HepG2 (cell line): Measurements from ENCODE around the gene TMEM200C. TPM values are rescaled to one million over a fixed set of nuclear protein-coding genes. Genes with fewer than 3 reads are reported as not detected.

ENCODE experiments used
- ATF4 ChIP-seq, 2 experiments: fragments of 450-650 bp in 1 of 2; sonication (generic) in 1 of 2; formaldehyde crosslinking; IDR thresholded peaks; 2 replicates each; pipeline versions ENCODE4 v1.5.0 to v1.8.0; 2020 to 2022; ENCODE audit warnings: mild to moderate bottlenecking in 1 of 2, missing genetic modification reagents in 1 of 2
- BCL6 ChIP-seq: IDR thresholded peaks from 2 replicates; pipeline ENCODE4 v1.6.1; 2016; ENCODE audit warnings: missing genetic modification reagents, missing compliant biosample characterization
- FIP1L1 ChIP-seq: fragments of 200-400 bp; formaldehyde crosslinking; IDR thresholded peaks from 2 replicates; pipeline ENCODE4 v1.6.1; 2018; ENCODE audit warnings: low read depth, mild to moderate bottlenecking, low read length, moderate library complexity, borderline replicate concordance; ENCODE audit not compliant: insufficient read depth
- FOXA3 ChIP-seq: IDR thresholded peaks from 2 replicates; pipeline ENCODE4 v1.6.1; 2016; ENCODE audit warnings: missing genetic modification reagents, missing compliant biosample characterization
- GPBP1L1 ChIP-seq: sonication (generic); formaldehyde crosslinking; IDR thresholded peaks from 2 replicates; pipeline ENCODE4 v1.5.0; 2020; ENCODE audit warnings: mild to moderate bottlenecking, missing genetic modification reagents
- HMG20A ChIP-seq: IDR thresholded peaks from 2 replicates; pipeline ENCODE4 v1.6.1; 2016; ENCODE audit warnings: borderline replicate concordance
- PAF1 ChIP-seq: IDR thresholded peaks from 2 replicates; pipeline ENCODE4 v1.6.1; 2016; ENCODE audit warnings: missing genetic modification reagents, missing compliant biosample characterization
- PHB2 ChIP-seq: fragments of 450-650 bp; IDR thresholded peaks from 2 replicates; pipeline ENCODE4 v1.6.1; 2018; ENCODE audit not compliant: partially characterized antibody
- PHF21A ChIP-seq: sonication (generic); formaldehyde crosslinking; IDR thresholded peaks from 2 replicates; pipeline ENCODE4 v1.5.0; 2020; ENCODE audit warnings: mild to moderate bottlenecking, missing genetic modification reagents
- PITX1 ChIP-seq: sonication (generic); formaldehyde crosslinking; IDR thresholded peaks from 2 replicates; pipeline ENCODE4 v1.5.1; 2020; ENCODE audit warnings: mild to moderate bottlenecking, missing genetic modification reagents
- PRPF4 ChIP-seq: fragments of 200-400 bp; formaldehyde crosslinking; IDR thresholded peaks from 2 replicates; pipeline ENCODE4 v1.6.1; 2016; ENCODE audit warnings: low read length, low read depth; ENCODE audit not compliant: poor library complexity, severe bottlenecking
- RBM22 ChIP-seq: fragments of 200-400 bp; formaldehyde crosslinking; optimal IDR thresholded peaks from 2 replicates; pipeline ENCODE3; 2017; ENCODE audit warnings: mild to moderate bottlenecking, low read length, moderate library complexity
- SNRNP70 ChIP-seq: fragments of 200-400 bp; formaldehyde crosslinking; IDR thresholded peaks from 2 replicates; pipeline ENCODE4 v1.6.1; 2017; ENCODE audit warnings: mild to moderate bottlenecking, low read depth, low read length, moderate library complexity
- SOX13 ChIP-seq, 3 experiments: fragments of 450-650 bp in 1 of 3; sonication (generic) in 1 of 3; formaldehyde crosslinking in 1 of 3; IDR thresholded peaks in 2 of 3; conservative IDR thresholded peaks in 1 of 3; 2 replicates each; pipeline versions ENCODE4 v1.5.0 to v1.6.1; 2016 to 2020; ENCODE audit warnings: antibody characterized with exemption in 1 of 3, mild to moderate bottlenecking in 1 of 3, missing compliant biosample characterization in 1 of 3, missing genetic modification reagents in 1 of 3, moderate library complexity in 1 of 3
- SOX6 ChIP-seq, 2 experiments: fragments of 450-650 bp in 1 of 2; sonication (generic) in 1 of 2; formaldehyde crosslinking in 1 of 2; IDR thresholded peaks; 2 replicates each; pipeline versions ENCODE4 v1.4.0 to v1.6.1; 2017 to 2020; ENCODE audit warnings: antibody characterized with exemption in 1 of 2, mild to moderate bottlenecking in 1 of 2, missing genetic modification reagents in 1 of 2
- SRF ChIP-seq: IDR thresholded peaks from 2 replicates; pipeline ENCODE4 v1.6.1; 2011; ENCODE audit warnings: mild to moderate bottlenecking, low read depth, low read length, moderate library complexity
- TSC22D2 ChIP-seq: sonication (generic); formaldehyde crosslinking; IDR thresholded peaks from 2 replicates; pipeline ENCODE4 v1.5.1; 2020; ENCODE audit warnings: missing genetic modification reagents, mild to moderate bottlenecking, borderline replicate concordance
- ZEB1 ChIP-seq: IDR thresholded peaks from 2 replicates; pipeline ENCODE4 v1.6.1; 2012; ENCODE audit warnings: mild to moderate bottlenecking, low read depth, inconsistent platforms; ENCODE audit not compliant: insufficient replicate concordance
- ZNF18 ChIP-seq: sonication (generic); formaldehyde crosslinking; IDR thresholded peaks from 2 replicates; pipeline ENCODE4 v1.8.0; 2022; ENCODE audit warnings: mild to moderate bottlenecking, missing genetic modification reagents; ENCODE audit not compliant: insufficient replicate concordance
- ZNF317 ChIP-seq: sonication (generic); formaldehyde crosslinking; IDR thresholded peaks from 2 replicates; pipeline ENCODE4 v1.5.0; 2020; ENCODE audit warnings: mild to moderate bottlenecking, missing genetic modification reagents
- ZNF484 ChIP-seq: sonication (generic); formaldehyde crosslinking; IDR thresholded peaks from 2 replicates; pipeline ENCODE4 v1.5.1; 2020; ENCODE audit warnings: mild to moderate bottlenecking, low read depth, missing genetic modification reagents, borderline replicate concordance
- ZNF513 ChIP-seq: sonication (generic); formaldehyde crosslinking; conservative IDR thresholded peaks from 2 replicates; pipeline ENCODE4 v1.5.0; 2020; ENCODE audit warnings: missing genetic modification reagents
- ZNF644 ChIP-seq: IDR thresholded peaks from 2 replicates; pipeline ENCODE4 v1.6.1; 2016; ENCODE audit warnings: low read depth
- ZNF879 ChIP-seq: sonication (generic); formaldehyde crosslinking; IDR thresholded peaks from 2 replicates; pipeline ENCODE4 v1.8.1; 2023; ENCODE audit warnings: missing genetic modification reagents
- ZSCAN22 ChIP-seq: sonication (generic); formaldehyde crosslinking; IDR thresholded peaks from 2 replicates; pipeline ENCODE4 v1.4.0; 2020; ENCODE audit warnings: mild to moderate bottlenecking, missing genetic modification reagents
- ZSCAN29 ChIP-seq: sonication (generic); formaldehyde crosslinking; conservative IDR thresholded peaks from 2 replicates; pipeline ENCODE4 v1.4.0; 2020; ENCODE audit warnings: mild to moderate bottlenecking, missing genetic modification reagents
- polyA plus RNA-seq, 8 experiments: library from polyadenylated mRNA; depleted of rRNA in 3 of 8; stranded (reverse) in 7 of 8; unstranded in 1 of 8; fragments of >200 nt; fragmentation: Illumina TruSeq in 4 of 8; extraction: Trizol in 4 of 8; gene quantifications; 2 replicates each; pipeline versions ENCODE4 v1.2.1 to v1.2.3, GENCODE V29; 2011 to 2016; ENCODE audit warnings: low read depth in 4 of 8, missing spikeins in 1 of 8, mixed read lengths in 1 of 8; ENCODE audit not compliant: insufficient read depth in 1 of 8
- total RNA-seq, 5 experiments: library from RNA; depleted of rRNA; stranded (reverse); fragments of >200 nt; fragmentation: Illumina TruSeq; extraction: Trizol; gene quantifications; 2 replicates each; pipeline ENCODE4 v1.2.3, GENCODE V29; 2016; ENCODE audit warnings: low read depth in 1 of 5

The TMEM200C gene
- total and polyA plus RNA-seq, 2 of the 13 experiments (the other 11 are each of a cell fraction or from before 2014, with no cell fraction given): 0.04 TPM; not detected in 1

- TF ChIP-seq SOX6 (IDR thresholded peaks at IDR 0.05): no peak
- peak; percentile 21; the same call in 1 of the 2 replicates for TF ChIP-seq SOX6 (CRISPR knock-in tag; IDR thresholded peaks at IDR 0.05)
- TF ChIP-seq ZSCAN29 (CRISPR knock-in tag): no peak
- TF ChIP-seq ZNF513 (CRISPR knock-in tag): no peak
- TF ChIP-seq SNRNP70: no peak
- no peak for TF ChIP-seq SRF
- no peak for TF ChIP-seq PRPF4
- no peak for TF ChIP-seq GPBP1L1 (CRISPR knock-in tag)
- no peak for TF ChIP-seq SOX13 (IDR thresholded peaks at IDR 0.05)
- peak in 1 of 2 experiments; percentile 54; a peak in 2 of 4 replicates for TF ChIP-seq SOX13 (CRISPR knock-in tag; conservative IDR thresholded peaks at IDR 0.05 in 1 of 2, IDR thresholded peaks at IDR 0.05 in 1 of 2)
- 0 out of 4 replicates have a peak, but pooled peaks of 1 of the 2 experiments have one; percentile 50 for TF ChIP-seq ATF4 (CRISPR knock-in tag; IDR thresholded peaks at IDR 0.05)
- TF ChIP-seq PITX1: no peak
- no peak for TF ChIP-seq ZSCAN22 (CRISPR knock-in tag)
- no peak for TF ChIP-seq ZNF317 (CRISPR knock-in tag)
- TF ChIP-seq ZNF18 (CRISPR knock-in tag): no peak
- no peak for TF ChIP-seq PHF21A (CRISPR knock-in tag)
- TF ChIP-seq PHB2: no peak
- TF ChIP-seq RBM22: no peak
- 0 out of 2 replicates have a peak, but pooled peaks have one; percentile 36 for TF ChIP-seq BCL6 (CRISPR knock-in tag)
- TF ChIP-seq ZNF484 (CRISPR knock-in tag): no peak
- TF ChIP-seq ZNF879: no peak
- peak; percentile 19; the same call in 1 of the 2 replicates for TF ChIP-seq HMG20A (CRISPR knock-in tag)
- TF ChIP-seq ZEB1: no peak
- TF ChIP-seq ZNF644: no peak
- TF ChIP-seq TSC22D2 (CRISPR knock-in tag): no peak
- TF ChIP-seq FOXA3 (CRISPR knock-in tag): peak; percentile 11; the same call in 1 of the 2 replicates
- no peak for TF ChIP-seq PAF1 (CRISPR knock-in tag)
- TF ChIP-seq FIP1L1: no peak
These were observed 4.9 kb upstream of the TMEM200C start (continued) for GRCh38 chr18:5900262-5900661.
